Head of caudate nucleus (tissue), 42 donors: ENCODE measurements around the gene ARMC12.
"Not testable (repeated sequence)": the region's sequence is repeated elsewhere in the genome, so short reads cannot be mapped to it uniquely, and the experiment has no call there.

ENCODE experiments used
- DNase-seq, 42 donors: peaks; one replicate each; pipeline versions ENCODE4 v3.0.0 to v3.0.0-alpha.2; 2020 to 2021; ENCODE audit warnings: mixed read lengths in 7 of 42
- intact Hi-C: fragments of 100-400 bp; cut with DNase I; formaldehyde crosslinking; loops from one replicate; pipeline ENCODE4 v1.15.0; 2022

The ARMC12 gene

GRCh38 chr6:35730745-35731413 lies 6.0 kb upstream of the ARMC12 start:
- intact Hi-C loops, result no loop called here
- no peak for DNase-seq

GRCh38 chr6:35731414-35731735 lies 5.5 kb upstream of the ARMC12 start:
- peak; percentile 93 to 99 (median 97) for DNase-seq
- intact Hi-C loops, result no loop called here

GRCh38 chr6:35731736-35732532 lies 4.9 kb upstream of the ARMC12 start:
- DNase-seq, result peak; percentile 76 to 97 (median 93)
- intact Hi-C loops, result no loop called here

- DNase-seq, result no peak
- intact Hi-C loops, result no loop called here
These were observed 3.2 kb upstream of the ARMC12 start for GRCh38 chr6:35733633-35734032.

- DNase-seq, intact Hi-C loops: not testable (repeated sequence)
These were observed 2.5 kb upstream of the ARMC12 start for GRCh38 chr6:35734319-35734718.

GRCh38 chr6:35735452-35735851 lies 1.4 kb upstream of the ARMC12 start:
- intact Hi-C loops, result no loop called here
- no peak for DNase-seq

- peak in 41 of 42 donors; percentile 74 to 94 (median 84) for DNase-seq
- intact Hi-C loops, result loop anchor here (2.0 kb wide), 2 partner anchors 152 to 214 kb away; no protein-coding TSS in a partner anchor
These were observed 458 bp upstream of the ARMC12 start for GRCh38 chr6:35736253-35736894.

GRCh38 chr6:35737413-35738211 lies 780 bp downstream of the ARMC12 start:
- DNase-seq, result peak in 8 of 42 donors; percentile 10 to 72 (median 44)
- intact Hi-C loops, result loop anchor here (2.0 kb wide), 2 partner anchors 153 to 215 kb away; no protein-coding TSS in a partner anchor

- no peak for DNase-seq
- intact Hi-C loops, result no loop called here
These were observed 3.1 kb downstream of the ARMC12 start for GRCh38 chr6:35739645-35740524.

- DNase-seq, result no peak
- intact Hi-C loops, result no loop called here
These were observed 6.0 kb downstream of the ARMC12 start for GRCh38 chr6:35742842-35743241.

GRCh38 chr6:35745509-35745908 lies 8.7 kb downstream of the ARMC12 start:
- intact Hi-C loops, result no loop called here
- DNase-seq, result no peak

GRCh38 chr6:35746516-35746915 lies 9.7 kb downstream of the ARMC12 start:
- intact Hi-C loops, result no loop called here
- DNase-seq, result no peak

- intact Hi-C loops, result no loop called here
These were observed 11.0 kb downstream of the ARMC12 start for GRCh38 chr6:35747877-35748276.

GRCh38 chr6:35750557-35750956 lies 13.7 kb downstream of the ARMC12 start:
- no peak for DNase-seq
- intact Hi-C loops, result no loop called here

More at GRCh38 chr6:35747877-35748276, 11.0 kb downstream of the ARMC12 start:
- DNase-seq, result no peak

- intact Hi-C loops, result no loop called here
- no peak for DNase-seq
These were observed 14.8 kb downstream of the ARMC12 start for GRCh38 chr6:35751594-35751993.

GRCh38 chr6:35752330-35752729 lies 15.5 kb downstream of the ARMC12 start:
- intact Hi-C loops, result no loop called here
- no peak for DNase-seq

- intact Hi-C loops, result no loop called here
- peak in 1 of 42 donors; percentile 13 for DNase-seq
These were observed 17.8 kb downstream of the ARMC12 start for GRCh38 chr6:35754452-35755277.
